GM12874 (cell line): ENCODE data around the gene FAM184A.

Source experiments
- CTCF ChIP-seq: IDR thresholded peaks from 2 replicates; pipeline ENCODE4 v1.5.1; 2011; ENCODE audit warnings: low read depth, mild to moderate bottlenecking, control low read depth, low read length, moderate library complexity; ENCODE audit not compliant: insufficient read depth

The FAM184A gene

GRCh38 chr6:119109654-119110325, 31.3 kb upstream of the FAM184A start:
- TF ChIP-seq CTCF, result no peak

- no peak for TF ChIP-seq CTCF
Observed at GRCh38 chr6:119108076-119108475, 29.6 kb upstream of the FAM184A start.

- TF ChIP-seq CTCF, result no peak
Observed at GRCh38 chr6:119105282-119105681, 26.8 kb upstream of the FAM184A start.

GRCh38 chr6:119102901-119103300, 24.4 kb upstream of the FAM184A start:
- TF ChIP-seq CTCF, result no peak

GRCh38 chr6:119100115-119100514, 21.7 kb upstream of the FAM184A start:
- TF ChIP-seq CTCF, result no peak

- no peak for TF ChIP-seq CTCF
Observed at GRCh38 chr6:119096721-119097565, 18.5 kb upstream of the FAM184A start.

GRCh38 chr6:119090256-119090655, 11.8 kb upstream of the FAM184A start:
- TF ChIP-seq CTCF, result no peak
